ENCODE data around the gene DHX30. TPM values are rescaled to one million over a fixed set of nuclear protein-coding genes. Genes with fewer than 3 reads are reported as not detected.
A peak's percentile ranks its signal among the peaks of the same experiment; 100 is the strongest.

Gene DHX30
- total RNA-seq, 1 donor from 2014 or later: 68.7 TPM

DNA sequence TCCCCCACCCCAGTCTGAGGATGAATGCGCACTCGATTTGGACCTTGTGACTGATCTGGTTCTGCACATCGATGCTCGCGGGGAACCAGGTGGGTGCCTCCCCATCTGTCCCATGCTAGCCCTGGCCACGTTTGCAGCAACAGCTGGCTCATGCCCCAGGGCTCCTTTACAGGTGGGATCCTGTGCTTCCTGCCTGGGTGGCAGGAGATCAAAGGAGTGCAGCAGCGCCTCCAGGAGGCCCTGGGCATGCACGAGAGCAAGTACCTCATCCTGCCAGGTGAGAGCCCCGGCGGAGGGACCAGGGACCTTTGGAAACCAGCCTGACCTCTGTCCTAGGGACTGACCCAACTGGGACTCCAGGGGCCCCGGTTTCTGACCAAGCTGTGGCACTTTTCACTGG, 44.3 kb downstream of the DHX30 start:
- TF ChIP-seq, protein P1, sequence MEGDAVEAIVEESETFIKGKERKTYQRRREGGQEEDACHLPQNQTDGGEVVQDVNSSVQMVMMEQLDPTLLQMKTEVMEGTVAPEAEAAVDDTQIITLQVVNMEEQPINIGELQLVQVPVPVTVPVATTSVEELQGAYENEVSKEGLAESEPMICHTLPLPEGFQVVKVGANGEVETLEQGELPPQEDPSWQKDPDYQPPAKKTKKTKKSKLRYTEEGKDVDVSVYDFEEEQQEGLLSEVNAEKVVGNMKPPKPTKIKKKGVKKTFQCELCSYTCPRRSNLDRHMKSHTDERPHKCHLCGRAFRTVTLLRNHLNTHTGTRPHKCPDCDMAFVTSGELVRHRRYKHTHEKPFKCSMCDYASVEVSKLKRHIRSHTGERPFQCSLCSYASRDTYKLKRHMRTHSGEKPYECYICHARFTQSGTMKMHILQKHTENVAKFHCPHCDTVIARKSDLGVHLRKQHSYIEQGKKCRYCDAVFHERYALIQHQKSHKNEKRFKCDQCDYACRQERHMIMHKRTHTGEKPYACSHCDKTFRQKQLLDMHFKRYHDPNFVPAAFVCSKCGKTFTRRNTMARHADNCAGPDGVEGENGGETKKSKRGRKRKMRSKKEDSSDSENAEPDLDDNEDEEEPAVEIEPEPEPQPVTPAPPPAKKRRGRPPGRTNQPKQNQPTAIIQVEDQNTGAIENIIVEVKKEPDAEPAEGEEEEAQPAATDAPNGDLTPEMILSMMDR (IDR thresholded peaks at IDR 0.05; ENCODE audit: unreplicated experiment): no peak
- H3K27me3 Mint-ChIP-seq (ENCODE audit: unreplicated experiment): peaks cover 16% of the 10 kb centered on the region
- H3K9me3 Mint-ChIP-seq (ENCODE audit: unreplicated experiment): no peaks in the 10 kb centered on the region
- peaks cover 33% of the 10 kb centered on the region for H3K36me3 Mint-ChIP-seq (ENCODE audit: low read depth, unreplicated experiment)
- H3K4me1 Mint-ChIP-seq (ENCODE audit: unreplicated experiment): no peaks in the 10 kb centered on the region
- no peak overlapping the region for H3K27ac Mint-ChIP-seq (ENCODE audit: unreplicated experiment)
- H3K4me3 Mint-ChIP-seq (ENCODE audit: unreplicated experiment): no peak overlapping the region
- DNase-seq (ENCODE audit: low spot score): no peak

DNA sequence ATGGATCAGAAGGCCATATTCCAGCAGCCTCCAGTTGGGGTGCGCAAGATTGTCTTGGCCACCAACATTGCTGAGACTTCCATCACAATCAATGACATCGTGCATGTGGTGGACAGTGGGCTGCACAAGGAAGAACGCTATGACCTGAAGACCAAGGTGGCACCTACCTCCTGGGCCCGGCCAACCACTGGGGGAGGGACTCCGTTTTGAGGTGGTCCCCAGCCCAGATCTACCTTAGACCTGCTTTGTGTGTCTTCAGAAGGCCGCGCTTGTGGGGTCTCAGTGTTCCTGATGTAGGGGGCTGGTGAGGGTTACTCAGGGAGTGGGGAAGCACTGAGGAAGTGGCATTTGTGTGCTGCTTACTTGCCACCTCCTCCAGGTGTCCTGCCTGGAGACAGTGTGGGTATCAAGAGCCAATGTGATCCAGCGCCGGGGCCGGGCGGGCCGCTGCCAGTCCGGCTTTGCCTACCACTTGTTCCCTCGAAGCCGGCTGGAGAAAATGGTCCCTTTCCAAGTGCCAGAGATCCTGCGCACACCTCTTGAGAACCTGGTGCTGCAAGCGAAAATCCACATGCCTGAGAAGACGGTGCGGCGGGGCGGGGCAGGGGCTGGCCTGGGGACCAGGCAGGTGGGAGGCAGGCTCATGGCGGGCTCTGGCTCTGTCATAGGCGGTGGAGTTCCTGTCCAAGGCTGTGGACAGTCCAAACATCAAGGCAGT, 45.0 kb downstream of the DHX30 start:
- no peaks in the 10 kb centered on the region for H3K9me3 Mint-ChIP-seq (ENCODE audit: unreplicated experiment)
- H3K36me3 Mint-ChIP-seq (ENCODE audit: low read depth, unreplicated experiment): peaks cover 30% of the 10 kb centered on the region
- no peak for DNase-seq (ENCODE audit: low spot score)
- peak overlapping the region; percentile 56 for H3K4me3 Mint-ChIP-seq (ENCODE audit: unreplicated experiment)
- TF ChIP-seq, protein P1 (IDR thresholded peaks at IDR 0.05; ENCODE audit: unreplicated experiment): no peak
- no peaks in the 10 kb centered on the region for H3K4me1 Mint-ChIP-seq (ENCODE audit: unreplicated experiment)
- no peak overlapping the region for H3K27ac Mint-ChIP-seq (ENCODE audit: unreplicated experiment)
- H3K27me3 Mint-ChIP-seq (ENCODE audit: unreplicated experiment): peaks cover 16% of the 10 kb centered on the region

DNA sequence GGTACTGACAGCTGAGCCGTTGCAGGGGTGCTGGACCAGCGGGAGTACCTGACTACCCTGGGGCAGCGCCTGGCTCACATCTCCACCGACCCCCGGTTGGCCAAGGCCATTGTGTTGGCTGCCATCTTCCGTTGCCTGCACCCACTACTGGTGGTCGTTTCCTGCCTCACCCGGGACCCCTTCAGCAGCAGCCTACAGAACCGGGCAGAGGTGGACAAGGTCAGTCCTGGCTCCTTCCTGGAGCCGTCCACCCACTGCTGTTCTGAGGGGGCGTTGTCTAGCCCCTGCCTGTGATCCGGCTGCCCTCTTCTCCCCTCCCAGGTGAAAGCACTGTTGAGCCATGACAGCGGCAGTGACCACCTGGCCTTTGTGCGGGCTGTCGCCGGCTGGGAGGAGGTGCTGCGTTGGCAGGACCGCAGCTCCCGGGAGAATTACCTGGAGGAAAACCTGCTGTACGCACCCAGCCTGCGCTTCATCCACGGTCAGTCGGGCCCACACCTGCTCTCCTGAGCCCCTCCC, 45.7 kb downstream of the DHX30 start:
- Mint-ChIP-seq H3K4me3 (ENCODE audit: unreplicated experiment) (no peak overlapping the region), H3K9me3 (ENCODE audit: unreplicated experiment) (no peaks in the 10 kb centered on the region), H3K27ac (ENCODE audit: unreplicated experiment) (no peak overlapping the region), H3K4me1 (ENCODE audit: unreplicated experiment) (no peaks in the 10 kb centered on the region), H3K27me3 (ENCODE audit: unreplicated experiment) (peaks cover 16% of the 10 kb centered on the region), H3K36me3 (ENCODE audit: low read depth, unreplicated experiment) (peaks cover 30% of the 10 kb centered on the region)
- DNase-seq (ENCODE audit: low spot score): no peak
- TF ChIP-seq, protein P1 (IDR thresholded peaks at IDR 0.05; ENCODE audit: unreplicated experiment): no peak

DNA sequence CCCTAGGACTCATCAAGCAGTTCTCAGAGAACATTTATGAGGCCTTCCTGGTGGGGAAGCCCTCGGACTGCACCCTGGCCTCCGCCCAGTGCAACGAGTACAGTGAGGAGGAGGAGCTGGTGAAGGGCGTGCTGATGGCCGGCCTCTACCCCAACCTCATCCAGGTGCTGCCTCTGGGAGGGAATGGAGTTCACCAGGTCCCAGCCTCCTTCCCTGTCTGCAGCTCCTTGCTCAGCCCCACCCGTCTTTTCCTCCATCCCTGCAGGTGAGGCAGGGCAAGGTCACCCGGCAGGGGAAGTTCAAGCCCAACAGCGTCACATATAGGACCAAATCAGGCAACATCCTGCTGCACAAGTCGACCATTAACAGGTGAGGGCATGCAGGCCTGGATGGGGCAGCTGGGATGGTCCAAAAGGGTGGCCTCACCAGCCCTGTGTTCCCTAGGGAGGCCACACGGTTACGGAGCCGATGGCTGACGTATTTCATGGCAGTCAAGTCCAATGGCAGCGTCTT, 46.3 kb downstream of the DHX30 start:
- Mint-ChIP-seq H3K36me3 (ENCODE audit: low read depth, unreplicated experiment) (peaks cover 31% of the 10 kb centered on the region), H3K4me3 (ENCODE audit: unreplicated experiment) (no peak overlapping the region)
- DNase-seq (ENCODE audit: low spot score): no peak

More for the DNA sequence above, 46.3 kb downstream of the DHX30 start:
- Mint-ChIP-seq H3K27ac (ENCODE audit: unreplicated experiment) (no peak overlapping the region), H3K4me1 (ENCODE audit: unreplicated experiment) (no peaks in the 10 kb centered on the region), H3K27me3 (ENCODE audit: unreplicated experiment) (peaks cover 16% of the 10 kb centered on the region), H3K9me3 (ENCODE audit: unreplicated experiment) (no peaks in the 10 kb centered on the region)
- TF ChIP-seq, protein P1 (IDR thresholded peaks at IDR 0.05; ENCODE audit: unreplicated experiment): no peak

Measured in endothelial cell (in vitro differentiated cells).